Activated T-cell treated with anti-CD3 and anti-CD28 coated beads, Interleukin-2, amount 50 U/mL, for 72 hours (primary cell): ENCODE measurements around the gene ICAM5. TPM values are rescaled to one million over a fixed set of nuclear protein-coding genes. Genes with fewer than 3 reads are reported as not detected.
A peak's percentile ranks its signal among the peaks of the same experiment; 100 is the strongest.

Experiments used
- ATAC-seq, 2 donors: fragments of 150-1000 bp; cut with Tn5 transposase; replicated peaks in 1 of 2; 2 replicates each; pipeline ENCODE4 v1.10.0; 2021; ENCODE audit warnings: moderate library complexity in 2 of 2, mild to moderate bottlenecking in 1 of 2
- DNase-seq, 2 donors: peaks; one replicate each; pipeline ENCODE4 v3.0.0; 2021 to 2022; ENCODE audit warnings: mixed read lengths in 1 of 2
- H3K27ac Mint-ChIP-seq: one replicate; pipeline ENCODE4 v1.8.0; 2022; ENCODE audit warnings: mild to moderate bottlenecking, moderate library complexity, mixed read lengths
- H3K27me3 Mint-ChIP-seq: one replicate; pipeline ENCODE4 v1.8.0; 2022; ENCODE audit warnings: low read depth, mixed read lengths
- H3K36me3 Mint-ChIP-seq, 2 donors: one replicate each; pipeline ENCODE4 v1.8.0; 2022; ENCODE audit warnings: mixed read lengths in 2 of 2, mild to moderate bottlenecking in 1 of 2; ENCODE audit not compliant: insufficient read depth in 2 of 2
- H3K4me1 Mint-ChIP-seq: one replicate; pipeline ENCODE4 v1.8.0; 2022; ENCODE audit warnings: low read depth, mixed read lengths
- H3K4me3 Mint-ChIP-seq, 2 donors: one replicate each; pipeline ENCODE4 v1.8.0; 2022; ENCODE audit warnings: mild to moderate bottlenecking in 2 of 2, mixed read lengths in 2 of 2, moderate library complexity in 2 of 2
- H3K9me3 Mint-ChIP-seq, 2 donors: one replicate each; pipeline ENCODE4 v1.8.0; 2022; ENCODE audit warnings: mixed read lengths in 2 of 2
- total RNA-seq, 2 donors: library from RNA; stranded (reverse); gene quantifications; one replicate each; pipeline ENCODE4 v1.2.3, GENCODE V29; 2022

Gene ICAM5
- total RNA-seq, 2 donors from 2014 or later: 3.1 to 3.8 TPM

DNA sequence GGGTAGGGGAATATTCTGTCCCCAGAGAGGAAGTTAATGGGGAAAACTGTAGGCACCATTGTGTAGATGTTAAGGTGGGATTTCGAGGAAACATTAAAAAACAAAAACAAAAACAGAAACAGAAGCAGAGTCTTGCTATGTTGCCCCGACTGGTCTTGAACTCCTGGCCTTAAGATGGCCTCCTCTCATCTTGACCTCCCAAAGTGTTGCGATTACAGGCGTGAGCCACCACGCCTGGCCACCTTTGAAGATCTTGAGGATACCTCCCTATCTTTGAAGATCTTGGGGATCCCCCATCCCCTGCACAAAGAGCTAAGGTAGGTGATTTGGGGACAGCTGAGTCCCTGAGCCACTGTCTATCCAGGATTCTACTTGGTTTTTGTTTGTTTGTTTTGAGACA is 50.2 kb downstream of the ICAM5 start:
- Mint-ChIP-seq H3K4me3 (peak overlapping the region; percentile 90 to 93), H3K4me1 (peaks cover 41% of the 10 kb centered on the region), H3K27me3 (no peaks in the 10 kb centered on the region), H3K36me3 (peaks cover 0 to 2% of the 10 kb centered on the region in 2 donors), H3K27ac (peak overlapping the region; percentile 85), H3K9me3 (no peaks in the 10 kb centered on the region)
- DNase-seq: no peak
- ATAC-seq: no peak

DNA sequence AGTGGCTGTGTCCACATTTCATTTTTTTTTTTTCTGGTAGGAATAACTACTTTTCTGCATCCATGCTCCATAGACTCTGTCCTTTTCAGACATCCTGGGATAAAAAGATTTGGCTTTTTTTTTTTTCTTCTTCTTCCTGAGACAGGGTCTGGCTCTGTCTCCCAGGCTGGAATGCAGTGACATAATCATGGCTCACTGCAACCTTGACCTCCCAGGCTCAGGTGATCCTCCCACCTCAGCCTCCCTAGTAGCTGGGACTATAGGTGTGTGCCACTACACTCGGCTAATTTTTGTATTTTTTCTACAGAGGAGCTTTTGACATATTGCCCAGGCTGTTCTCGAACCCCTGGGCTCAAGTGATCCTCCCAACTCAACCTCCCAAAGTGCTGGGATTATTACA is 53.7 kb downstream of the ICAM5 start:
- no peaks in the 10 kb centered on the region for H3K9me3 Mint-ChIP-seq
- no peak overlapping the region for H3K4me3 Mint-ChIP-seq
- no peaks in the 10 kb centered on the region for H3K27me3 Mint-ChIP-seq
- no peak for DNase-seq
- H3K4me1 Mint-ChIP-seq: peaks cover 25% of the 10 kb centered on the region
- ATAC-seq: no peak
- peaks cover 1 to 2% of the 10 kb centered on the region in 2 donors for H3K36me3 Mint-ChIP-seq
- H3K27ac Mint-ChIP-seq: no peak overlapping the region

- H3K27ac Mint-ChIP-seq: no peak overlapping the region
- H3K4me1 Mint-ChIP-seq: peaks cover 12% of the 10 kb centered on the region
- DNase-seq (no peak), ATAC-seq (no peak)
- no peak overlapping the region for H3K4me3 Mint-ChIP-seq
- H3K27me3 Mint-ChIP-seq: no peaks in the 10 kb centered on the region
- peaks cover 0 to 2% of the 10 kb centered on the region in 2 donors for H3K36me3 Mint-ChIP-seq
- no peaks in the 10 kb centered on the region for H3K9me3 Mint-ChIP-seq
Observed at GRCh38 chr19:10344780-10345179, 55.0 kb downstream of the ICAM5 start.

Other genes starting within 250 kb of the ICAM5 start
- 10 to 100 TPM; 55.0 to 70.4 TPM for gene SHFL, start 203.6 kb upstream of the ICAM5 start, total RNA-seq
- 10 to 100 TPM; 13.2 to 17.6 TPM for gene ANGPTL6, start 187.3 kb upstream of the ICAM5 start, total RNA-seq
- 100 to 1,000 TPM; 106 to 117 TPM for gene PPAN, start 183.6 kb upstream of the ICAM5 start, total RNA-seq
- 10 to 100 TPM; 65.4 to 73.9 TPM for gene P2RY11, start 178.3 kb upstream of the ICAM5 start, total RNA-seq
- gene EIF3G, start 170.1 kb upstream of the ICAM5 start, total RNA-seq: 100 to 1,000 TPM; 277 to 278 TPM
- 100 to 1,000 TPM; 294 to 304 TPM for gene DNMT1, start 95.0 kb upstream of the ICAM5 start, total RNA-seq
- 10 to 100 TPM; 11.5 to 11.6 TPM for gene S1PR2, start 58.6 kb upstream of the ICAM5 start, total RNA-seq
- gene MRPL4, start 37.7 kb upstream of the ICAM5 start, total RNA-seq: 10 to 100 TPM; 83.2 to 93.6 TPM
- gene ICAM1, start 18.8 kb upstream of the ICAM5 start, total RNA-seq: 10 to 100 TPM; 20.7 to 40.1 TPM
- gene ICAM4, start 3.0 kb upstream of the ICAM5 start, total RNA-seq: 1 to 10 TPM; 1.5 to 1.9 TPM
- gene ZGLP1, start 19.9 kb downstream of the ICAM5 start, total RNA-seq: 1 to 10 TPM; 5.9 TPM
- gene FDX2, start 26.1 kb downstream of the ICAM5 start, total RNA-seq: 10 to 100 TPM; 13.0 to 16.3 TPM
- gene RAVER1, start 43.6 kb downstream of the ICAM5 start, total RNA-seq: 10 to 100 TPM; 60.2 to 68.3 TPM
- gene ICAM3, start 49.7 kb downstream of the ICAM5 start, total RNA-seq: 100 to 1,000 TPM; 163 to 183 TPM
- 100 to 1,000 TPM; 174 to 222 TPM for gene TYK2, start 90.6 kb downstream of the ICAM5 start, total RNA-seq
- gene CDC37, start 113.6 kb downstream of the ICAM5 start, total RNA-seq: 100 to 1,000 TPM; 128 to 137 TPM
- 10 to 100 TPM; 21.8 to 36.8 TPM for gene PDE4A, start 130.6 kb downstream of the ICAM5 start, total RNA-seq
- gene KEAP1, start 213.4 kb downstream of the ICAM5 start, total RNA-seq: 10 to 100 TPM; 65.2 to 70.7 TPM
- gene S1PR5, start 227.5 kb downstream of the ICAM5 start, total RNA-seq: 1 to 10 TPM in 1 of 2 donors, under 1 TPM in 1; 0.19 to 1.8 TPM